RWPE1 (cell line): Measurements from ENCODE around the gene LHFPL2.
A peak's percentile ranks its signal among the peaks of the same experiment; 100 is the strongest.

Experiments used
- CTCF ChIA-PET: fragments of 350-600 bp; sonication (Branson Sonifier 250); formaldehyde crosslinking; extraction: SDS; loops from one replicate; lab custom pipeline; 2021; lab: Yijun Ruan, JAX
- POLR2A ChIA-PET: fragments of 400-600 bp; formaldehyde crosslinking; extraction: SDS; loops from one replicate; lab custom pipeline; 2020; ENCODE audit warnings: antibody characterized with exemption; ENCODE audit not compliant: low non-redundant PET; lab: Yijun Ruan, JAX
- DNase-seq: peaks from one replicate; pipeline ENCODE4 v3.0.0; 2012; ENCODE audit warnings: low spot score
- H3K27ac ChIP-seq: fragments of 450-650 bp; 2 replicates; pipeline ENCODE4 v1.5.1; 2017
- TF ChIP-seq, protein P1 (sequence below): fragments of 450-650 bp; conservative IDR thresholded peaks from 2 replicates; pipeline ENCODE4 v1.5.1; 2017; ENCODE audit warnings: low read depth, mild to moderate bottlenecking

The LHFPL2 gene

DNA sequence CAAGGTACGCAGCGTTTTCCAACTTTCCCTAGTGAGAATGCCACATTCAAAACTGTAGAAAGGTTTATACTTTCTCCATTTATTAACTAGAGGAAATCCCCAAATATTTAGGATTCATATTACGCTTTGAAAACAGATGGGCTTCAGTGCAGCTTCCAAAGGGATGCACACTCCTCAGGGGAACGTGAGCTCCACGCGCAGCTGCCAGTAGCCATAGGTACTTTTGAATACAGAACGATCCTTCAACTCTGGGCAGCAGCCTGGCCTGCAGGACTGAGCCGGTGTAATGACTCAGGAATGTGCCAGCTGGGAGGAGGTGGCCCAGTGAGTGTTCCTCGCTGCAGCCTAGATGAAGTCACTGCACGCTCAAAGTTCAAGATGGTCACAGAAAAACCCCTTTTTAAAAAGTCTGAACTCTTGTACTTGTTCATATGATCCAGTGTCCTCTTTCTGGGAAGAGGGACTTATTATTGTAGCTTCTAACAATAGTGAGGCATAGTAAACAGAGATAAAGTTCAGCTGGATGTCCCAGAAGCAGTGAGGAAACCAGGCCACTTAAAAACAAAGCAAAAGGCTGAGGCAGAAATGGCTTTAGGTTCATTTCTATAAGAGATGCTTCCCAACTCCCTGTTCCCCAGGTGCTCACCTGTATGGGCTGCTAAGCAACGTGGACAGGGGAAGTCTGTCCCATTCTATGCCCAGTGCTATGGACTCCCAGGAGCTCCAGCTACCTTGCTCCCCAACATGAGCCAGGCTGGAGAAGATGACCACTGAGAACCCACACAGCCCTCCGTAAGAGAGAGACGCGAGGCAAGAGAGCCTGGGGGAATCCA is 130.0 kb downstream of the LHFPL2 start:
- peak; percentile 92 for DNase-seq
- POLR2A ChIA-PET: no interaction called here

DNA sequence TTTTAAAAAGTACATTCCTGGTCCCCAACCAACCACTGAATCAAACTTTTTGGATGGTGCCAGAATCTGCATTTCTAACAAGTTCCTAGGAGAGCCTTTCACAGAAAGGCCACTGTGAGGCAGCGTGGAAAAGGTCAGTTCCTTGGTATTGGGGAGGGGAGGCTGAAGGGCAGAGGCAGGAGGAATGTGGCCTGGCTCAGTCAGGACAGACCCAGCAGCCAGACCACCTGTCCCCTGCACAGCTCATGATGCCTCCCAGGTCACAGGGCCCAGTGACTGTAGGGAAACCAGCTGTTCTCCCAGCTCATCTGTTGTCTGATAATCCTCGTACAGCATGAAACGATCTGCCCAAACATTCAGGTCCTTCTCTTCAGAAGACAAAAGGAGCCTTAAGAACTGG is 132.9 kb downstream of the LHFPL2 start:
- TF ChIP-seq, protein P1, sequence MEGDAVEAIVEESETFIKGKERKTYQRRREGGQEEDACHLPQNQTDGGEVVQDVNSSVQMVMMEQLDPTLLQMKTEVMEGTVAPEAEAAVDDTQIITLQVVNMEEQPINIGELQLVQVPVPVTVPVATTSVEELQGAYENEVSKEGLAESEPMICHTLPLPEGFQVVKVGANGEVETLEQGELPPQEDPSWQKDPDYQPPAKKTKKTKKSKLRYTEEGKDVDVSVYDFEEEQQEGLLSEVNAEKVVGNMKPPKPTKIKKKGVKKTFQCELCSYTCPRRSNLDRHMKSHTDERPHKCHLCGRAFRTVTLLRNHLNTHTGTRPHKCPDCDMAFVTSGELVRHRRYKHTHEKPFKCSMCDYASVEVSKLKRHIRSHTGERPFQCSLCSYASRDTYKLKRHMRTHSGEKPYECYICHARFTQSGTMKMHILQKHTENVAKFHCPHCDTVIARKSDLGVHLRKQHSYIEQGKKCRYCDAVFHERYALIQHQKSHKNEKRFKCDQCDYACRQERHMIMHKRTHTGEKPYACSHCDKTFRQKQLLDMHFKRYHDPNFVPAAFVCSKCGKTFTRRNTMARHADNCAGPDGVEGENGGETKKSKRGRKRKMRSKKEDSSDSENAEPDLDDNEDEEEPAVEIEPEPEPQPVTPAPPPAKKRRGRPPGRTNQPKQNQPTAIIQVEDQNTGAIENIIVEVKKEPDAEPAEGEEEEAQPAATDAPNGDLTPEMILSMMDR: no peak
- CTCF ChIA-PET: interaction anchor here (0.6 to 0.7 kb wide), 2 partner anchors 19 to 370 kb away, joined by 3 to 5 read pairs; no protein-coding TSS in a partner anchor
- H3K27ac ChIP-seq: peak overlapping the region; percentile 61
- no peak for DNase-seq
- POLR2A ChIA-PET: no interaction called here

More for the DNA sequence above, 130.0 kb downstream of the LHFPL2 start:
- TF ChIP-seq, protein P1: no peak
- H3K27ac ChIP-seq: peak overlapping the region; percentile 82
- CTCF ChIA-PET: interaction anchor here (0.5 to 0.6 kb wide), 4 partner anchors 49 to 480 kb away, joined by 3 read pairs; no protein-coding TSS in a partner anchor

DNA sequence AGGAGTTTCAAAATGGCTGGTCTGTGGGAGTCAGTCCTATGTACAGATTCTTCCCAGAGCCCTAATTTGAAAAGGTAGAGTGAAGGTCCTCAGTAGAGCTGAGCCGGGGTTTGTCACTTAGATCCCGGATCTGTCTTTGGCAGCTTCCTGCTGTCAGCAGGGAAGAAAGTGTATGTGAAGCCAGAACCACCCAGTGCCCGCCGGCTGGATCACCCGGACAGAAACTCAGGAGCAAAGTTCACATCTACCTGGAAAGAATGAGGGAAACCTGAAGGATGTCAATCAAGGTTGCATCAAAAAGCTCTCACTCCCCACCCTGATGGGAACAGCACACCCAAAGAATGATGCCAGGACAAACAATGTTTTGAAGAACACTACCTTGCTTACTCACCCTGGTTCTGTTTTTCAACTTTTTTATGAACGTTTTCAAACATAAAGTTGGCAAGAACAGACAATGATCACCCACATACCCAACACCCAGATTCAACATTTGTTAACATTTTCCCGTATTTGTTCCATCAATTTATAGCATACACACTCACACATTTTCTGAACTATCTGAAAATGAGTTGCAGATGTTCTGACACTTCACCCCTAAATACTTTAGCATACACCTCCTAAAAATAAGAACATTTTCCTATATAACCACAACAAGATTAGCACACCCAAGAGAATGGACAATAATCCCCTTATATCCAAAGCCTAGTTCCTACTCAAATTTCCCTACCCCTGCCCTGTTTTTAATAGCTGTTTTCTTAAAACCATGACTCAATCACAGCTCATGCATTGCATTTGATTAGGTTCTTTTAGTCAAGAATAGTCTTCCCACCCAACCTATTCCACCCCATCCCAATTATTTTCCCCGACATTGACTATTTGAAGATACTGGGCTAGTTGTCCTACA is 133.9 kb downstream of the LHFPL2 start:
- POLR2A ChIA-PET: no interaction called here
- CTCF ChIA-PET: no interaction called here
- TF ChIP-seq, protein P1: no peak
- no peak for DNase-seq
- H3K27ac ChIP-seq: peak overlapping the region; percentile 62

DNA sequence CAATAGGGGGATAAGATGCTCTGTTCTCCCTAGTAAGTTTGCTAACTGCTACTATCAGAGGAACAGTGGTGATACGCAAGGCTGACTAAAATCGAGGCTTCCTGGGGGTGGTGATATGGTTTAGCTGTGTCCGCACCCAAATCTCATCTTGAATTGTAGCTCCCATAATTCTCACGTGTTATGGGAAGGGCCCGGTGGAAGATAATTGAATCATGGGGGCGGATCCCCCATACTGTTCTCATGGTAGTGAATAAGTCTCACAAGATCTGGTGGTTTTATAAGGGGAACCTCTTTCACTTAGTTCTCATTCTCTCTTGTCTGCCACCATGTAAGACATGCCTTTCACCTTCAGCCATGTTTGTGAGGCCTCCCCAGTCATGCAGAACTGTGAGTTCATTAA is 135.1 kb downstream of the LHFPL2 start:
- POLR2A ChIA-PET: no interaction called here
- TF ChIP-seq, protein P1: no peak
- CTCF ChIA-PET: no interaction called here

DNA sequence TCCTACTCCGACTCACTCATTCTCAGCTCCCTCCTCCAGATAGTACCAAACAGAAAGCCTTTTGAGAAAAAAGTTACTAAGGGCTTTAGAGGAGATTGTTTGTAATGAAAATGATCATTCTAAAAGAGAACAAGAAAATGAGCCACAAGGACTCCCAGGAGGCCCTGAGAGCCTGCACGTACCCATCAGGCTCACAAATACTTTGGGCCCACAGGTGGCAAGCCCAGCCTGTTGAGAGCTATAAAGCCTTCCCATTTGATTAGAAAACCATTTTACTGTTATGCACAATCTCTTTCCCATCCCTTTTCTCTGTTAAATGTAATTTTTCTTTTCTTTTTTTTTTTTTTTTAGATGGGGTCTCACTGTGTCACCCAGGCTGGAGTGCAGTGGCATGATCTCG is 136.1 kb downstream of the LHFPL2 start:
- H3K27ac ChIP-seq: no peak overlapping the region
- ChIA-PET CTCF (interaction anchor here (0.9 kb wide), 1 partner anchor 9 kb away, joined by 3 read pairs; no protein-coding TSS in a partner anchor), POLR2A (no interaction called here)
- TF ChIP-seq, protein P1: no peak
- no peak for DNase-seq

More for the DNA sequence above, 135.1 kb downstream of the LHFPL2 start:
- no peak for DNase-seq
- H3K27ac ChIP-seq: no peak overlapping the region
